Stomach (tissue), 9 donors: ENCODE measurements around the gene IFI16. TPM values are rescaled to one million over a fixed set of nuclear protein-coding genes. Genes with fewer than 3 reads are reported as not detected.

Source experiments
- DNase-seq, 2 donors: peaks; one replicate each; pipeline versions ENCODE4 v3.0.0 to v3.0.0-alpha.2; 2013 to 2019
- H3K27ac ChIP-seq, 5 donors: fragments of 200-600 bp in 4 of 5; sonication (generic) in 4 of 5; one replicate each; pipeline ENCODE4 v1.5.1; 2013 to 2019; ENCODE audit warnings: mild to moderate bottlenecking in 1 of 5, moderate library complexity in 1 of 5
- H3K27me3 ChIP-seq, 3 donors: fragments of 200-600 bp; sonication (generic); one replicate each; pipeline ENCODE4 v1.5.1; 2017 to 2019; ENCODE audit warnings: mixed run types in 1 of 3
- H3K36me3 ChIP-seq, 4 donors: fragments of 200-600 bp; sonication (generic); 1 replicate in 3 of 4; 2 replicates in 1 of 4; pipeline ENCODE4 v1.5.1; 2016 to 2019
- H3K4me1 ChIP-seq, 4 donors: fragments of 200-600 bp; sonication (generic); one replicate each; pipeline ENCODE4 v1.5.1; 2016 to 2019
- H3K4me3 ChIP-seq, 4 donors: fragments of 200-600 bp; sonication (generic) in 3 of 4; one replicate each; pipeline ENCODE4 v1.5.1; 2016 to 2019; ENCODE audit warnings: mild to moderate bottlenecking in 1 of 4
- H3K9me3 ChIP-seq, 4 donors: fragments of 200-600 bp; sonication (generic); one replicate each; pipeline ENCODE4 v1.5.1; 2016 to 2019
- CTCF ChIP-seq, 7 experiments: fragments of 450-650 bp in 4 of 7; fragments of 200-600 bp in 3 of 7; sonication (generic) in 3 of 7; IDR thresholded peaks; one replicate each; pipeline ENCODE4 v1.5.1; 2016 to 2019; ENCODE audit warnings: antibody characterized with exemption in 7 of 7, control low read depth in 2 of 7, mild to moderate bottlenecking in 1 of 7
- EP300 ChIP-seq: sonication (generic); formaldehyde crosslinking; IDR thresholded peaks from one replicate; pipeline ENCODE4 v1.6.1; 2017; ENCODE audit warnings: antibody characterized with exemption
- POLR2A ChIP-seq, 4 donors: fragments of 450-650 bp; IDR thresholded peaks; one replicate each; pipeline ENCODE4 v1.6.1; 2016; ENCODE audit warnings: antibody characterized with exemption in 4 of 4, control low read depth in 2 of 4, mild to moderate bottlenecking in 1 of 4, moderate library complexity in 1 of 4
- POLR2AphosphoS5 ChIP-seq, 3 donors: sonication (generic); formaldehyde crosslinking; IDR thresholded peaks; one replicate each; pipeline ENCODE4 v1.6.1; 2016; ENCODE audit warnings: antibody characterized with exemption in 3 of 3
- WGBS, 5 donors: extraction: QIAGEN DNeasy Blood & Tissue Kit in 3 of 5; methylation state at CpG; one replicate each; pipeline versions ENCODE4 v1.1.5 to v1.1.7; 2013 to 2018; 5-methylcytosine and 5-hydroxymethylcytosine counted together
- intact Hi-C: fragments of 100-400 bp; cut with DNase I; formaldehyde crosslinking; loops from one replicate; pipeline ENCODE4 v1.15.1; 2023; ENCODE audit warnings: low total_unique reads
- polyA plus RNA-seq, 3 donors: library from polyadenylated mRNA; stranded (reverse); fragments of 200-250 nt; gene quantifications; one replicate each; pipeline ENCODE4 v1.2.3, GENCODE V29; 2013
- total RNA-seq, 5 donors: library from RNA; depleted of rRNA; stranded (reverse); fragments of >200 nt; gene quantifications; one replicate each; pipeline versions ENCODE4 v1.1.0 to v1.2.3, GENCODE V29; 2014 to 2016
- donor health status: healthy with polysubstance abuse.
- donor health status: Bipolar disorder and iron deficiency.
- donor health status: healthy.

The IFI16 gene
- total and polyA plus RNA-seq, 8 donors, result 24.3 to 113 (median 41.0) TPM

- Histone ChIP-seq H3K36me3 (no peaks in the 10 kb centered on the region), H3K27ac (no peak overlapping the region), H3K4me1 (peaks cover 0 to 27% (median 10%) of the 10 kb centered on the region in 4 donors), H3K4me3 (no peak overlapping the region), H3K9me3 (peaks cover 0 to 5% (median 0%) of the 10 kb centered on the region in 4 donors), H3K27me3 (peaks cover 0 to 4% (median 0%) of the 10 kb centered on the region in 3 donors)
- no peak for DNase-seq
- intact Hi-C loops, result loop anchor here (5.0 kb wide), 1 partner anchor 795 kb away; no protein-coding TSS in a partner anchor
- TF ChIP-seq CTCF (IDR thresholded peaks at IDR 0.05), result no peak
- no peak for TF ChIP-seq POLR2A (IDR thresholded peaks at IDR 0.05)
- no peak for TF ChIP-seq EP300
- TF ChIP-seq POLR2AphosphoS5 (IDR thresholded peaks at IDR 0.05), result no peak
- WGBS, 5 donors, result 69 to 75% (median 73%) methylated on average over 5 of the region's 5 CpGs
These were observed 12.7 kb upstream of the IFI16 start for GRCh38 chr1:158996998-158997397.

GRCh38 chr1:158998037-158998780 is 11.5 kb upstream of the IFI16 start:
- DNase-seq, result no peak
- intact Hi-C loops, result loop anchor here (5.0 kb wide), 1 partner anchor 796 kb away; no protein-coding TSS in a partner anchor
- Histone ChIP-seq H3K27ac (peak overlapping the region in 2 of 5 donors; percentile 82 to 84), H3K9me3 (peaks cover 0 to 5% (median 0%) of the 10 kb centered on the region in 4 donors), H3K4me1 (peaks cover 0 to 27% (median 10%) of the 10 kb centered on the region in 4 donors), H3K36me3 (no peaks in the 10 kb centered on the region), H3K4me3 (peak overlapping the region in 2 of 4 donors; percentile 42 to 45), H3K27me3 (peaks cover 0 to 4% (median 0%) of the 10 kb centered on the region in 3 donors)
- no peak for TF ChIP-seq CTCF (IDR thresholded peaks at IDR 0.05)
- no peak for TF ChIP-seq POLR2AphosphoS5 (IDR thresholded peaks at IDR 0.05)
- no peak for TF ChIP-seq POLR2A (IDR thresholded peaks at IDR 0.05)
- no peak for TF ChIP-seq EP300
- 40 to 46% (median 45%) methylated on average over 6 of the region's 6 CpGs for WGBS, 5 donors

- 7 to 19% (median 11%) methylated on average over 13 of the region's 13 CpGs for WGBS, 5 donors
- Histone ChIP-seq H3K27me3 (peaks cover 0 to 4% (median 0%) of the 10 kb centered on the region in 3 donors), H3K4me1 (peaks cover 0 to 27% (median 10%) of the 10 kb centered on the region in 4 donors), H3K9me3 (peaks cover 0 to 5% (median 0%) of the 10 kb centered on the region in 4 donors), H3K36me3 (no peaks in the 10 kb centered on the region), H3K27ac (peak overlapping the region in 4 of 5 donors; percentile 79 to 84 (median 82)), H3K4me3 (peak overlapping the region; percentile 35 to 45 (median 38))
- TF ChIP-seq CTCF (IDR thresholded peaks at IDR 0.05) (peak in 5 of 7 experiments; percentile 67 to 94 (median 81)), EP300 (no peak)
- intact Hi-C loops, result loop anchor here (5.0 kb wide), 1 partner anchor 796 kb away; no protein-coding TSS in a partner anchor
- DNase-seq, result peak in 1 of 2 donors; percentile 85
These were observed 10.9 kb upstream of the IFI16 start for GRCh38 chr1:158998781-158999161.

- DNase-seq, result peak in 1 of 2 donors; percentile 92
- Histone ChIP-seq H3K27me3 (peaks cover 0 to 4% (median 0%) of the 10 kb centered on the region in 3 donors), H3K27ac (peak overlapping the region; percentile 76 to 84 (median 81)), H3K36me3 (no peaks in the 10 kb centered on the region), H3K4me3 (peak overlapping the region; percentile 35 to 45 (median 38)), H3K9me3 (peaks cover 0 to 5% (median 0%) of the 10 kb centered on the region in 4 donors), H3K4me1 (peaks cover 0 to 27% (median 10%) of the 10 kb centered on the region in 4 donors)
- TF ChIP-seq EP300, result no peak
- TF ChIP-seq POLR2AphosphoS5 (IDR thresholded peaks at IDR 0.05), result peak; percentile 18 to 89 (median 86)
- intact Hi-C loops, result loop anchor here (5.0 kb wide), 1 partner anchor 797 kb away; no protein-coding TSS in a partner anchor
- 14 to 30% (median 16%) methylated on average over 11 of the region's 11 CpGs for WGBS, 5 donors
These were observed 10.2 kb upstream of the IFI16 start for GRCh38 chr1:158999316-159000069.
